Smooth muscle cell (in vitro differentiated cells): ENCODE measurements around the gene RNF181. TPM values are rescaled to one million over a fixed set of nuclear protein-coding genes. Genes with fewer than 3 reads are reported as not detected.

Experiments
- polyA plus RNA-seq: library from polyadenylated mRNA; unstranded; fragments of >200 nt; fragmentation: Nextera tagmentation; extraction: Ambion mirVana; gene quantifications from 2 replicates; pipeline ENCODE4 v1.2.1, GENCODE V29; 2016
- small RNA-seq: library from RNA; depleted of rRNA; stranded (forward); fragments of <200 nt; gene quantifications from one replicate; pipeline ENCODE3, GENCODE V24; 2014
- total RNA-seq: library from RNA; depleted of rRNA; stranded (reverse); fragments of >200 nt; gene quantifications from 2 replicates; pipeline ENCODE4 v1.2.3, GENCODE V29; 2014

The RNF181 gene
- total and polyA plus RNA-seq, 2 experiments from 2014 or later = 195 to 316 TPM

Small RNA genes lying within 50 kb of the gene (small RNA-seq; reads per million reads assigned to genes)
- not detected for gene RN7SL126P

Other genes with a start within 250 kb of the RNF181 start
- gene RETSAT, start 241.2 kb upstream of the RNF181 start, total RNA-seq = 24.1 and 29.9 TPM in 2 replicates
- 17.9 and 20.6 TPM in 2 replicates for gene RETSAT, start 241.2 kb upstream of the RNF181 start, polyA plus RNA-seq
- 13.3 and 28.2 TPM in 2 replicates for gene ELMOD3, start 241.0 kb upstream of the RNF181 start, total RNA-seq
- 15.2 and 16.4 TPM in 2 replicates for gene ELMOD3, start 241.0 kb upstream of the RNF181 start, polyA plus RNA-seq
- gene CAPG, start 185.4 kb upstream of the RNF181 start, total RNA-seq = 50.1 and 51.6 TPM in 2 replicates
- gene CAPG, start 185.4 kb upstream of the RNF181 start, polyA plus RNA-seq = 96.2 and 183 TPM in 2 replicates
- not detected in 2 replicates for gene SH2D6, start 177.0 kb upstream of the RNF181 start, total RNA-seq
- gene SH2D6, start 177.0 kb upstream of the RNF181 start, polyA plus RNA-seq = not detected in 2 replicates
- gene MAT2A, start 56.6 kb upstream of the RNF181 start, total RNA-seq = 93.8 and 108 TPM in 2 replicates
- gene MAT2A, start 56.6 kb upstream of the RNF181 start, polyA plus RNA-seq = 108 and 126 TPM in 2 replicates
- 44.0 and 83.2 TPM in 2 replicates for gene GGCX, start 34.3 kb upstream of the RNF181 start, total RNA-seq
- gene GGCX, start 34.3 kb upstream of the RNF181 start, polyA plus RNA-seq = 33.2 and 44.5 TPM in 2 replicates
- 9.4 and 15.1 TPM in 2 replicates for gene VAMP8, start 18.2 kb upstream of the RNF181 start, total RNA-seq
- gene VAMP8, start 18.2 kb upstream of the RNF181 start, polyA plus RNA-seq = 17.5 and 72.9 TPM in 2 replicates
- 5.0 and 6.6 TPM in 2 replicates for gene VAMP5, start 11.3 kb upstream of the RNF181 start, total RNA-seq
- gene VAMP5, start 11.3 kb upstream of the RNF181 start, polyA plus RNA-seq = 35.0 and 35.9 TPM in 2 replicates
- gene TMEM150A, start 7.0 kb downstream of the RNF181 start, total RNA-seq = 7.7 and 9.1 TPM in 2 replicates
- 20.0 and 24.1 TPM in 2 replicates for gene TMEM150A, start 7.0 kb downstream of the RNF181 start, polyA plus RNA-seq
- gene C2orf68, start 16.3 kb downstream of the RNF181 start, total RNA-seq = 7.9 and 9.1 TPM in 2 replicates
- 10.1 and 11.6 TPM in 2 replicates for gene C2orf68, start 16.3 kb downstream of the RNF181 start, polyA plus RNA-seq
- 58.5 and 74.3 TPM in 2 replicates for gene USP39, start 20.4 kb downstream of the RNF181 start, total RNA-seq
- gene USP39, start 20.4 kb downstream of the RNF181 start, polyA plus RNA-seq = 39.5 and 45.9 TPM in 2 replicates
- gene SFTPB, start 72.5 kb downstream of the RNF181 start, total RNA-seq = not detected in 2 replicates
- gene SFTPB, start 72.5 kb downstream of the RNF181 start, polyA plus RNA-seq = not detected in 2 replicates
- gene GNLY, start 98.6 kb downstream of the RNF181 start, total RNA-seq = not detected in 2 replicates
- not detected in 2 replicates for gene GNLY, start 98.6 kb downstream of the RNF181 start, polyA plus RNA-seq
- 5.2 and 6.5 TPM in 2 replicates for gene ATOH8, start 158.2 kb downstream of the RNF181 start, total RNA-seq
- gene ATOH8, start 158.2 kb downstream of the RNF181 start, polyA plus RNA-seq = 4.6 and 5.2 TPM in 2 replicates